OCI-M1 (cell line): ENCODE results near the gene SARS2.
A peak's percentile ranks its signal among the peaks of the same experiment; 100 is the strongest.
"Not testable (repeated sequence)": the region's sequence is repeated elsewhere in the genome, so short reads cannot be mapped to it uniquely, and the experiment has no call there.

Experiments
- DNase-seq: peaks from one replicate; lab custom pipeline; 2025; lab: John Stamatoyannopoulos, UW

SARS2 gene

DNA sequence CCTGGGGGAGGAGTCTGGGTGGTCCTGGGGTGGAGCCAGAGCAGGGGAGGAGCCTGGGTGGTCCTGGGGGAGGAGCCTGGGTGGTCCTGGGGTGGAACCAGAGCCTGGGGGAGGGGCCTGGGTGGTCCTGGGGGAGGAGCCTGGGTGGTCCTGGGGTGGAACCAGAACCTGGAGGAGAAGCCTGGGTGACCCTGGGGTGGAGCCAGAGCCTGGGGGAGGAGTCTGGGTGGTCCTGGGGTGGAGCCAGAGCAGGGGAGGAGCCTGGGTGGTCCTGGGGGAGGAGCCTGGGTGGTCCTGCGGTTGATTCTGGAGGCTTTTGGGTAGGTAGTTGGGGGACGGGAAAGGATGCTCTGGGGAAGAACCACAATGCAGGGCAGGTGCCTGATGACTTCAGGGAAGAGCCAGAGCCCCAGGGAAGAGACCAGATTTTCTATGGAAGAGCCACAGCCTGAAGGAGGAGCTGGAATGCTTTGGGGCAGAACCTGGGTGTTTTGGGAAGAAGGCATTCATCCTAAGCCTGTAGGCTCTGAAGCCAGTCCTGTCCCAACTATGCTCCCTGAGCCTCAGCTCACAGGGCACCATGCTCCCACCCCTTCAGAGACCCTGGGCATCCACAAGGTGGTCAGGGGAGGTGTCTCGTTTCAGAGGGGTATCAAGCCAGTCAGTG lies 15.1 kb upstream of the SARS2 start:
- DNase-seq, result no peak

DNA sequence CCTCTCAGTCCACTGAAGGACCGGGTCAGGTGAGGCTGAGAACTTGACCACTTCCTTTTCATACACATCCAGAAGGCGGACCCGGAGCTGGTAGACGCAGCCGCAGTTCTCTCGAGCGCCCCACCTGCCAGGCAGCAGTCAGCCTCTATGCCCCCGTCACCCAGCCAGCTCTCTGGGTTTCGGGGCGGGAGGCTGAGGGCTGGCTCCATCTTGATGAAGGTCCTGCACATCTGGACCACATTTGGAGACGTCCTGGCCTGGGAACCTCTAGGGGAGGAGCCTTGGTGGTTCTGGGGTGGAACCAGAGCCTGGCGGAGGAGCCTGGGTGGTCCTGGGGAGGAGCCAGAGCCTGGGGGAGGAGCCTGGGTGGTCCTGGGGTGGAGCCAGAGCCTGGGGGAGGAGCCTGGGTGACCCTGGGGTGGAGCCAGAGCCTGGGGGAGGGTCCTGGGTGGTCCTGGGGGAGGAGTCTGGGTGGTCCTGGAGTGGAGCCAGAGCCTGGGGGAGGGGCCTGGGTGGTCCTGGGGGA lies 14.5 kb upstream of the SARS2 start:
- DNase-seq, result no peak

DNA sequence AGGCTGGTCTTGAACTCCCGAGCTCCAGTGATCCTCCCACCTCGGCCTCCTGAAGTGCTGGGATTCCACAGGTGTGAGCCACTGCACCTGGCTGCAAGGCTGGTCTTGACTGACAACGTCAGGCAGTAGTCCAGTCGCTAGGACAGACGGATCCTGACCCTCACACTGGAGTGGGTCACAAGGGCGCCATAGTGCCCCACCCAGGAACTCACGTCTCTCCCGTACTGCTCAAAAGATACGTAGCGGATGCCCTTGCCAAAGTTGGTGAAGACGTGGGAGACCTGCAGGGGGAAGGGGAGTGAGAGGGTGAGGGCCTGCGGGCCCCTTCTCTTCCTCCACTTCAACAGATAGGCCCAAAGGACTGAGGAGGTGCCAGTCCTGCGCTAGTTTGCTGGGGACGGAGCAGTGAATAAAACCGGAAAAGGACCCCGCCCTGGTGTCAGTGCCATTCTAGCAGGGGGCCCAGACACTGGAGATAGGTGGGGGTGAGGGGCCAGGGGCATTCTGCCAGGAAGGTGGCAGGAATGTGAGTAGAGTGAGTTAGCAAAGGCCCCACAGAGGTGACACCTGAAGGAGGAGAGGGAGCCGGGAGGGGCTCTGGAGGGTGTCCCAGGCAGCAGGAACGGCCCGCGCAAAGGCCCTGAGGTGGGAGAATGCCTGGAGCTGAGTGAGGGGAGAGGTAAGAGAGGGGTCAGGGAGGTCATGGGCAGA lies 12.1 kb upstream of the SARS2 start:
- no peak for DNase-seq

DNA sequence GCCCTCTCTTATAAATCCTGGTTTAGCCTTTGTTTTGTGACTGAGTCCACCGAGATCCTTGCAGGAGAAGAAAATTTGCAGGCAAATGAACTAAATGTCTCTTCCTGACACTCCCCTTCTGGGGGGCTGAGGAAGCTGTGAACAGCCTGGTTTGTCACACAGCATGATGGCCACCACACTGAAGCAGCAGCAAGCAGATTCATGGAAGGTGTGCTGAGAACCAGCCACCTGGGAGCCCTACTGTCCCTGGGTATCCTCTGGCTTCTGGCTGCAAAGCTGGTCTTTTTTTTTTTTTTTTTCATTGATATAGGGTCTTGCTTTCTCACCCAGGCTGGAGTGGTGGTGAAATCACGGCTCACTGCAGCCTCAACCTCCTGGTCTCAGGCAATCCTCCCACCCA lies 11.4 kb upstream of the SARS2 start:
- no peak for DNase-seq

DNA sequence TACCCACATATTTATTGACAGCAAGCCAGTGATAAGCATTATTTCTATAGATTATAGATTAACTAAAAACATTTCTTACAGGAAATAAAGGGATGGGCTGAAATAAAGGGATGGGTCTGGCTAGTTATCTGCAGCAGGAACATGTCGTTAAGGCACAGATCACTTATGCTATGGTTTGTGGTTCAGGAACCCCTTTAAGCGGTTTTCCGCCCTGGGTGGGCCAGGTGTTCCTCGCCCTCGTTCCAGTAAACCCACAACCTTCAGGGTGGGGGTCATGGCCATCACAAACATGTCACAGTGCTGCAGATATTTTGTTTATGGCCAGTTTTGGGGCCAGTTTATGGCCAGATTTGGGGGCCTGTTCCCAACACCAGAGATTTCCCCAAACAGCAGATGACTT lies 10.9 kb upstream of the SARS2 start:
- not testable (repeated sequence) for DNase-seq

DNA sequence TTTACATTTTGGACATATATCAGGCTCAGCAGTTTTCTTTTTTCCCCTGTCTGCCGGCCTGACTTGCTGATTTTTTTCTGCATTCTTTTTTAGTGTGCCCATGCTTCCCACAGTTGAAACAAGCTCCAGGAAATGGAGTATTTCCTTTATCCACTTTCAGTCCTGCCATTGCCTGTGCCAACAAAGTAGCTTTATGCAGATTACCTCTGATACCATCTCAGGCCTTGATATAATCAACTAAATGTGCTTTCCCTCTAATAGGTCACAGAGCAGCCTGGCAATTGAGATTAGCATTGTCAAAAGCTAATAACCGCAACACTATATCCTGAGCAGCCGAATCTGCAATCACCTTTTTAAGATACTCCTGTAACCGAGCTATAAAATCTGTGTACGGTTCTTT lies 9.4 kb upstream of the SARS2 start:
- no peak for DNase-seq

DNA sequence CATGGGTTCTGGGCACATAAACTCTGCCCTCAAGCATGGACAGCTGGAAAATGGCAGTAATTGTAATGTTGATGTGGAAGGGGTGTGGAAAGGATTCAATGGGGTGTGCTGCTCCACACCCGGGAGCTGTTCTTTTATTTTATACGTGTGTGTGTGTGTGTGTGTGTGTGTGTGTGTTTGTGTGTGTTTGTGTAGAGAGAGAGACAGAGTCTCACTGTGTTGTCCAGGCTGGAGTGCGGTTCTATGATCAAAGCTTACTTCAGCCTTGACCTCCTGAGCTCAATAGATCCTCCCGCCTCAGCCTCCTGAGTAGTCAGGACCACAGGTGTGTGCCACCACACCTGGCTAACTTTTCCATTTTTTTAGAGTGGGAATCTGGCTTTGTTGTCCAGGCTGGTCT lies 3.0 kb upstream of the SARS2 start:
- no peak for DNase-seq

DNA sequence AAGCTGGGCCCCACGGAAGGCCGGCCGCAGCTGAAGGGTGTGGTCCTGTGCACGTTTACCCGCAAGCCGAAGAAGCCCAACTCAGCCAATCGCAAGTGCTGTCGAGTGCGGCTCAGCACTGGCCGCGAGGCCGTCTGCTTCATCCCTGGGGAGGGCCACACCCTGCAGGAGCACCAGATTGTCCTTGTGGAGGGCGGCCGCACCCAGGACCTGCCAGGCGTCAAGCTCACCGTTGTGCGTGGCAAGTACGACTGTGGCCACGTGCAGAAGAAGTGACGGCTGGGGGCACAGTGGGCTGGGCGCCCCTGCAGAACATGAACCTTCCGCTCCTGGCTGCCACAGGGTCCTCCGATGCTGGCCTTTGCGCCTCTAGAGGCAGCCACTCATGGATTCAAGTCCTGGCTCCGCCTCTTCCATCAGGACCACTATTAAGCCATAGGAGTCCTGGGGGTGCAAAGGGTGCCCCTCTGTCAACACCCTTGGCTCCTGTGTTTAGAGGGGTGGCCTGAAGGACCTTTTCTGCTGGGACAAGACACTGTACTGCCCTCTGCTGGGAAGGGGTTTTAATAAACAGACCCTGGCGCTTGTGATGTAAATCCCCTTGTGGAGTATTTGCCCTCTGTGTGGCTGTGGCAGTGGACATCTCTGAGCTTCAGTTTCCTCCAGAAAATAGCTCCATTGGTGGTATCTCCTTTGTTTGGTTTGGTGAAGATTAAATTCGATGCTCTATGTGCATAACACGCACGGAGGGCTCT lies 2.0 kb upstream of the SARS2 start:
- peak; percentile 54 for DNase-seq

DNA sequence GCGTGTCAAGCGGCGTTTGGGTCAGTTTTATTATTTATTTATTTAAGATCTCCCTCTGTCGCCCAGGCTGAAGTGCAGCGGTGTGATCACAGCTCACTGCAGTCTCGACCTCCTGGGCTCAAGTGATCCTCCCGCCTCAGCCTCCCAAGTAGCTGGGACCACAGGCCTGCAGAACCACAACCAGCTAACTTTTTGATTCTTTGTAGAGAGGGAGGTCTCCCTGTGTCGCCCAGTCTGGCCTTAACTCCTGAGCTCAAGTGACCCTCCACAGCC lies 894 bp upstream of the SARS2 start:
- DNase-seq, result no peak

DNA sequence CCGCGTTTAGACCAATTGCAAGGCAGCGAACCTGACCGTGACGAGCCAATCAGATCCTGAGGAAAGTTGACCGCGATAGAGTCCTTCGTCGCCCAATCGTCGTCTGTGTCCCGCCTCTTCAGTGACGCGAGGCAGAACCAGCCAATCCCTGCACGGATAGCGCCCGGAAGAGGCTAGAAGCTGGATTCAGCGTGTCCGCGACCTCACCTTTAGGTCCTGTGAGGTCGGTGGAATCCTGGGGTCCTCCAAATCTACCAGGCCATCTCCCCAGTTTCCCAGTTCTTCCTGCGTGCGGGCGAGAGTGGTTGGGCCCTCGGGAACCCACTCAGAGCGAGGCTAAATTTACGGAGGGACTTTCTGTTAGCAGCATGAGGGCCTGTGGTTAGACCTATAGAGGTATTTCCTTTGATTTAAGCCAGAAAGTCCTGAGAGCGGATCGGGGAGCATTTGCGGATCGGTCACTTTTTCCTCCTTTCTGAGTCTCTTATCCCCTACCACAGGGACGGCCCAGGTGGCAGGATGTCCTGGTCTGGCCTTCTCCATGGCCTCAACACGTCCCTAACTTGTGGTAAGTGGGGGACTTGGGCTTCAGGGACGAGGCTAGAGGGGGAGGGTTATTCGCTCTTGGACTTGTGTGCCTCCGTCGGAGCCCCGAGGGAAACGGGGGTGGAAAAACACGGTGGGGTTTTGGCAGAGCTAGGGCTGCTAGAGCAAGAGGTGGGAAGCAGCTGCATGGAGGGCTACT lies 385 bp upstream of the SARS2 start, which contains the start of gene MRPS12:
Gene MRPS12 (plus strand): TSS at position 169 of the 745 bp plus-strand sequence. CDS start 351 bp downstream, at position 520.
- peak; percentile 100 for DNase-seq

DNA sequence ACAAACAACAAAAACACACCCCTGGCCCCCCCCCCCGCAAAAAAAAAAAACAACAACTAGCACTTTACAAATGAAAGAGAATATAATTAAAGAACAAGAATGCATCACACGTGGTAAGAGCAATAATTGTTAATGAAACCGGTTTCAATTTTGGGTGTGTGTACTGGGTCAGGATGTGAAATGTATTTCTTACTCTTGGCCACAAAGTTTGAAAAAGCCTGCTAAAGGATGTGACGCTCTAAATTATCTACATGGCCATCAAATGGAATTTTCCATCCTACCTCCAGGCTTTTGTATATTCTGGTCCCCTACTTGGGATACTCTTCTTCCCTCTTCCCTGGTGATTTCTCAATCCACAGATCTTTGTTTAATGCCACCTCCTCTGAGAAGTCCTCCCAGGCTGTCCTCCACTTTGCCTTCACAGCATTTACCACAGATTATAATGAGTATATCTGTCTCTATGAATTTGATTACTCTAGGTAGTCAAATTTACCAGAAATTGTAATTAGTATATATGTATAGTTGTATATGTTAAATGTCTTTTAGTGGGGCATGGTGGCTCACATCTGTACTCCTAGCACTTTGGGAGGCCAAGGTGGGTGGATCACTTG lies 2.1 kb downstream of the SARS2 start:
- DNase-seq, result no peak

DNA sequence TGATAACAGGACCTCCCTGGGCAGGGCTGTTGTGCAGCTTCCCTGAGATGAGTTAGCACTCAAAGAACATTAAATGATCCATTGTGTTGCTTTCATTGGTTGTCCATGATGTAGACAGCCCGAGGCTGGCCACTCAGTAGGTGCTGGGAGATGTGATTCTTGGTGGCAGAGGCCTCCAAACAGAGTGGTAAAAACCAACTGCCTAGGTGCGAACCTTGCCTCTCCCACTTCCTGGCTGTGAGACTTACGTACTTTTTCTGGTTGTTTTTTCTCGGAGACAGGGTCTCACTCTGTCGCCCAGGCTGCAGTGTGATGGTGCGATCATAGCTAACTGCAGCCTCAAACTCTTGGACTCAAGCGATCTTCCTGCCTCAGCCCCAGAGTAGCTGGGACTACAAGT lies 6.2 kb downstream of the SARS2 start:
- no peak for DNase-seq

DNA sequence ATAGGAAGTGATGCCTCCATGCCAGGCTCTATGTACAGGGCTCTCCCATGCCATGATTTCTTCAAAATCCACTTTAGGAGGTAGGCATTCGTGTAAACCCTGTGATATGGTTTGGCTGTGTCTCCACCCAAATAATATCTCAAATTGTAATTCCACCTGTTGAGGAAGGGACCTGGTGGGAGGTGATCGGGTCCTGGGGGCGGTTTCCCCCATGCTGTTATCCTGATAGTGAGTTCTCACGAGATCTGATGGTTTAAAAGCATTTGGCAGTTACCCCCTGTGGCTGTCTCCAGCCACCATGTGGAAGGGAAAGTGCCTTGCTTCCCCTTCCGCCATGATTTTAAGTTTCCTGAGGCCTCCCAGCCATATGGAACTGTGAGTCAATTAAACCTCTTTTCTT lies 8.1 kb downstream of the SARS2 start:
- DNase-seq, result no peak

DNA sequence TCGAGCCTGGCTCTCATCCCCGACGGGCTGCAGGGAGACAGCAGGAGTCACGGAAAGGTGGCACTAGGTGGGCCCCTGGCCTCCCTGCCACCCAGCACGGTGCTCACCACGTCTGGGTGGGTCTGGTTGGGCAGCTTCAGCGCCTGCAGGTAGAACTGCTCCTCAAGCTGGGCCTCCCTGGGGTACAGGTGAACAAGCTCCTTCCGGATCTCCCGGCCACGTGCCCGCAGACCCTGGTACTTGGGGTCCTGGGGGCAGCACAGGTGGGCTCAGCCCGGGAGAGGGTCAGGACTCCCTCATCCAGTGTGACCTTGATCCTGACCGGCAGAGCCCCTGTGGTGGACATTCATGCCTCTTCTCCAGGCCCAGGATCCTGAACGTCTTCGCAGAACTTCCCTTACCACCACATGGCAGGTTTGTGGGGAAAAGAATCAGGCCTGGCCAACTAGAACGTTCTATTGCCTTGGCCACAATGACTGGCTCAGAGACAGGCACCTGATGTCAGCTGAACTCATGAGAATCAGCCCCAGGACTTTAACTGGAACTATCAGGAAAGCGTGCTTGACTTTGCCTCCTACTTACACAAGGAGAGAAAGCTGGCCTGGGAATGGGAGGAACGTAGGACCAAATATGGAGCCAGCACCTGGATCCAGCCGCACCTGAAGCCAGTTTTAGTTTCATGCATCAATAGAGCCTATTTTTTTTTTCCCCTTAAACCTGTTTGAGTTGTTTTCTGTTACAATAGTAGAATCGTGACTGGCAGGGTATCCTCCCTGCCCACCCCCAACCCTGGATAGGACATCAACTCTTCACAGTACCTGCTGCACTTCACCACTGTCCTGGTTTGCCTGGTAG lies 8.9 kb downstream of the SARS2 start:
- DNase-seq, result no peak

DNA sequence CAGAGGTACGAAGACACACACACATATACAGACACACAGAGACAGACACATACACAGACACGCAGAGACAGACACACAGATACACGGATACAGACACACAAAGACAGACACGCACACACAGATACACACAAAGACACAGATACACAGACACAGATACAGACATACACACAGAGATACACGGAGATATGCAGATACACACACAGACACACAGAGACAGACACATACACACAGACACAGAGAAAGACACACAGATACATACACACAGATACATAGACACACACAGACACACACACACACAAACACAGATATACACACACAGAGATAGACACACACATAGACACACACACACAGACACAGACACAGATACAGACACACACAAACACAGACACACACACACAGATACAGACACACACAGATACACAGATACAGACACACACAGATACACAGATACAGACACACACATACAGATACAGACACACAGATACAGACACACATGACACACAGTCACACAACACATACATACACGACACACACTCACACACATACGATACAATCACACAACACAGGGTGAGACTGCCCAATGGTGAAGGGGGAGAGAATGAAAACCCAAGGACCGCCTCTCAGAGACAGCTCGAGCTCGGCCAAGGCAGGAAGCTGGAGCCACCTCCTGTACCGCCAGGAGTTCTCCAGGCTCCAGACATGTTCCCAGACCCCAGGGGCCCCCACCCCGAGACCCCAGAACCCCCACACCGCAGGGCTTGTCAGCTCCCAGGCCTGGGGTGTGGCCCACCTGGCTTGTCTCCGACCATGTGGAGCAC lies 9.8 kb downstream of the SARS2 start:
- no peak for DNase-seq

DNA sequence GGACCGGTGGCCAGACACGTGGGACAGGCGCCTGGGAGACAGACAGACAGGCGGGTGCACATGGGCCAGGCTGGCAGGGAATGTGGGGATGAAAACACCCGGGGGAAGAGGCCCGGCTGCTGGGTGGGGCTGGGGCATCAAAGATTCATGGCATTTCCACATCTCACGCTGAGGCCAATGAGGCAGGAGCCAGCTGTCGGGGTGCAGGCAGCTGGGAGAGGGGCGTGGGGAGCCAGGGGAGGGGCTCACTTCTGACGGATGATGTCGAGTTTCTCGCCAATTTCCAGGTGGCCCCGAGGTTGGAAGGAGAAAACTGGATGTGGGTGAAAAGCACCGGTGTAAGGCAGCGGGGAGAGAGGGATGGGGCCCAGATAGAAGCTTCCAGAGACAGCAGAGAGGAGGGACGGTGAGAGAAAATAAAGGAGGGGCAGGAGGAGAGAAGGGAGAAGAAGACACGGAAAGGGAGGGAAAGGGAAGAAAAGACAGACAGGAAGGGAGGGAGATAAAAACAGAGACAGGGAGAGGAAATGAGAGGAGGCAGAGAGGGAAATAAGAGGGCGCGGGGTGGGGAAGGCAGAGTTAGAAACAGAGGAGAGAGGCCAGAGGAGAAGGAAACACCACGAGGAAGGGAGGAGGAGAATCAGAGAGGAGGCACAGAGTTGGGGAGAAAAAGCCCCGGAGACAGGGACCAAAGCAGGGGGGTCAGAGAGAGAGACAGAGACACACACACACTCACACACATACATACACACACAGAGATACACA lies 10.5 kb downstream of the SARS2 start:
- DNase-seq, result no peak

DNA sequence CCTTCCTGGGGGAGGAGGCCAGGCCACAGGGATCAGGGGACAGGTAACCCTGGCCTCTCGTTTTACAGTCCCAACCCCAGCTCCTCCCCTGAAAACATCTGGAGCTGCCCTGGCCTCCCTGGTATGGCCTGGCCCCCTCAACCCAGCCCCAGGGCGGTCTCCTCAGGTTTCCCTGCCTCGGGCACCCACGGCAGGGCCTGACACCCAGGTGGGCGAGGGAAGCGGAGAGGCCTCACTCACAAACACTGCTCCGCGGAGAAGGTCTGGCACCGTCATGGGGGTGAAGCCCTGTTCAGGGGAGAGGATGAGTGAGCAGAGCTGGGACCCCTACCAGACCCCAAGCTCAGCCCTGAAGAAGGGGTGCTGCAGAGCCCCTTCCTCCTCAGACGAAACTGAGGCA lies 12.0 kb downstream of the SARS2 start:
- no peak for DNase-seq

DNA sequence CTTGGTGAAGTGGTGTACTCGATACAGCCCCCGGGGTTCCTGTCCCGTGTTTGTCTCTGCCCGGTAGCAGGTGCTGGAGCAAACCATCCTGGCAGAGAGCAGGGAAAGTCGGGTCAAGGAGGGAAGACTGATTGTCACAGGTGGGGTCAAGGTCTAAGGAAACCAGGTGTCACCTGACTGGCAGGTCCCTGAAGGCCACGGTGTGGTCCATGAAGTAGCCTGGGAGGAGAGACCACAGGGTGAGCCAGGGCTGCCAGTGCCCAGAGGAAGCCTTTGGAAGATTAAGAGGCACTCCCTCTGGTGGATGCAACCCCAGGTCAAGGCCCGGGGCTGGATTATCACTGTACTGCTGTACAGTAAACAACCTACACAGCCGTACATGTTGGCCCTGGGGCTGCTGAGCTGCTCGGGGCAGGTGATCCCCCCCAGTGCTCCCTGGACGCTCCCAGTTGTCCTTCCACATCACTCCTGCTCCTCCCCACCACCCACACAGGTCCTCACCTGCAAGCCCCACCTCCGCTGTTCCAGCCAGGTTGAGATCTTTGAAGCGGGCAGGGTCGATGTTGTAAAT lies 12.6 kb downstream of the SARS2 start:
- DNase-seq, result peak; percentile 2

DNA sequence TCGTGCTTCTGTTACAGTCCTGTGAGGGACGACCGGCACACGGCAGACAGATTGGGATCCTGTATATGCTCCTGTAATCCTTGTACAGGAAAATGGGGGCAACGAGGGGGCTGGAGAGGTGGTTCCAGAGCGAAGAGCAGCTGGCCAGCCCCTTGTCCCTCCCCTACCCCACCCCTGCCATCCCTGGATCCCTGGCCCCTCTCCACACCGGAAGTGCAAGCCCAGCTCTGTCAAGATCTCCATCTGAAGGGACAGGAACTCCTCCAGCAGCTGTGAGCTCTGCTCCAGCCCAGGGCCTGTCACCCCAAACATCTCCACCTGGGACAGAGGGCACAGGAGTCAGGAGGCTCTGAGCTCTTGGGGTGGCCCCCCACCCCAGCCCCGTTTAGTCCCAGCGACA lies 13.0 kb downstream of the SARS2 start:
- no peak for DNase-seq
